ENCODE measurements around the gene DEUP1. TPM values are rescaled to one million over a fixed set of nuclear protein-coding genes. Genes with fewer than 3 reads are reported as not detected.

DEUP1 gene
- total and polyA plus RNA-seq, 2 donors (not counting 1 experiment from before 2014, with no cell fraction given): not detected

GRCh38 chr11:93481696-93482095 is 151.2 kb downstream of the DEUP1 start:
- Histone ChIP-seq H3K79me2 (ENCODE audit: control insufficient read depth, insufficient read depth, low read length) (no peaks in the 10 kb centered on the region), H3K27me3 (replicated peaks in 1 of 4; ENCODE audit: control extremely low read depth in 1 of 4, control insufficient read depth in 3 of 4, insufficient read depth in 4 of 4, low read length in 3 of 4) (no peaks in the 10 kb centered on the region), H3K4me3 (ENCODE audit: control extremely low read depth in 1 of 5, extremely low read depth in 1 of 5, insufficient read depth in 1 of 5, low read depth in 2 of 5, low read length in 4 of 5) (no peak overlapping the region), H3K4me1 (ENCODE audit: control insufficient read depth in 2 of 2, insufficient read depth in 2 of 2, low read length in 2 of 2) (no peaks in the 10 kb centered on the region), H3K9ac (ENCODE audit: low read length) (no peak overlapping the region), H2AFZ (ENCODE audit: insufficient read depth, low read depth, low read length, poor library complexity, severe bottlenecking) (no peak overlapping the region), H3K4me2 (replicated peaks; ENCODE audit: low read depth, low read length, poor library complexity, severe bottlenecking) (no peak overlapping the region), H3K36me3 (replicated peaks in 1 of 2; ENCODE audit: control extremely low read depth in 1 of 2, control insufficient read depth in 1 of 2, extremely low read depth in 1 of 2, insufficient read depth in 2 of 2, low read length in 1 of 2) (no peaks in the 10 kb centered on the region), H4K20me1 (ENCODE audit: control insufficient read depth, insufficient read depth, low read length, poor library complexity, severe bottlenecking) (no peaks in the 10 kb centered on the region), H3K27ac (ENCODE audit: low read length in 2 of 2) (no peak overlapping the region), H3K9me3 (ENCODE audit: control extremely low read depth in 1 of 3, control insufficient read depth in 2 of 3, insufficient read depth in 1 of 3, low read length in 2 of 3) (no peaks in the 10 kb centered on the region)
- ChIA-PET POLR2A (no interaction called here), CTCF (interaction anchor here (0.7 kb wide), 1 partner anchor 1670 kb away, joined by 4 read pairs; no protein-coding TSS in a partner anchor)
- TF ChIP-seq CTCF (IDR thresholded peaks at IDR 0.05) (no peak), EZH2 (IDR thresholded peaks at IDR 0.05; ENCODE audit: borderline replicate concordance, insufficient read depth, low read depth, low read length, poor library complexity, severe bottlenecking) (no peak)
- H3K9me3 Mint-ChIP-seq (ENCODE audit: insufficient read depth): no peaks in the 10 kb centered on the region
- H3K27ac Mint-ChIP-seq: no peak overlapping the region
- H3K4me1 Mint-ChIP-seq: no peaks in the 10 kb centered on the region
- ATAC-seq (ENCODE audit: low read depth): no peak
- intact Hi-C loops (cut with micrococcal nuclease): no loop called here
- no peak overlapping the region for H3K4me3 Mint-ChIP-seq
- DNase-seq: no peak
- H3K27me3 Mint-ChIP-seq: no peaks in the 10 kb centered on the region
- WGBS (ENCODE audit: insufficient coverage): 93% methylated on average over 6 of the region's 6 CpGs

- no peak overlapping the region for H3K27ac Mint-ChIP-seq
- H3K9ac ChIP-seq (ENCODE audit: low read length): no peak overlapping the region
- no peaks in the 10 kb centered on the region for H3K79me2 ChIP-seq (ENCODE audit: control insufficient read depth, insufficient read depth, low read length)
- no peaks in the 10 kb centered on the region for H3K4me1 ChIP-seq (ENCODE audit: control insufficient read depth in 2 of 2, insufficient read depth in 2 of 2, low read length in 2 of 2)
- TF ChIP-seq CTCF (IDR thresholded peaks at IDR 0.05) (no peak), EZH2 (IDR thresholded peaks at IDR 0.05; ENCODE audit: borderline replicate concordance, insufficient read depth, low read depth, low read length, poor library complexity, severe bottlenecking) (no peak)
- no peak overlapping the region for H2AFZ ChIP-seq (ENCODE audit: insufficient read depth, low read depth, low read length, poor library complexity, severe bottlenecking)
- H3K27me3 Mint-ChIP-seq: no peaks in the 10 kb centered on the region
- H3K4me3 Mint-ChIP-seq: no peak overlapping the region
- no peak overlapping the region for H3K4me3 ChIP-seq (ENCODE audit: control extremely low read depth in 1 of 5, extremely low read depth in 1 of 5, insufficient read depth in 1 of 5, low read depth in 2 of 5, low read length in 4 of 5)
- no peak for DNase-seq
- H4K20me1 ChIP-seq (ENCODE audit: control insufficient read depth, insufficient read depth, low read length, poor library complexity, severe bottlenecking): no peaks in the 10 kb centered on the region
- intact Hi-C loops (cut with micrococcal nuclease): no loop called here
- ChIA-PET POLR2A (no interaction called here), CTCF (no interaction called here)
- H3K4me1 Mint-ChIP-seq: no peaks in the 10 kb centered on the region
- H3K4me2 ChIP-seq (replicated peaks; ENCODE audit: low read depth, low read length, poor library complexity, severe bottlenecking): no peak overlapping the region
- ATAC-seq (ENCODE audit: low read depth): no peak
- H3K27ac ChIP-seq (ENCODE audit: low read length in 2 of 2): no peak overlapping the region
- H3K36me3 ChIP-seq (replicated peaks in 1 of 2; ENCODE audit: control extremely low read depth in 1 of 2, control insufficient read depth in 1 of 2, extremely low read depth in 1 of 2, insufficient read depth in 2 of 2, low read length in 1 of 2): no peaks in the 10 kb centered on the region
- H3K9me3 Mint-ChIP-seq (ENCODE audit: insufficient read depth): no peaks in the 10 kb centered on the region
- 93% methylated on average over 8 of the region's 10 CpGs for WGBS (ENCODE audit: insufficient coverage)
- no peaks in the 10 kb centered on the region for H3K27me3 ChIP-seq (replicated peaks in 1 of 4; ENCODE audit: control extremely low read depth in 1 of 4, control insufficient read depth in 3 of 4, insufficient read depth in 4 of 4, low read length in 3 of 4)
- no peaks in the 10 kb centered on the region for H3K9me3 ChIP-seq (ENCODE audit: control extremely low read depth in 1 of 3, control insufficient read depth in 2 of 3, insufficient read depth in 1 of 3, low read length in 2 of 3)
Measured at GRCh38 chr11:93482556-93482955, 152.0 kb downstream of the DEUP1 start.
